Glomerular endothelial cell (primary cell): Measurements from ENCODE around the gene CYP20A1. TPM values are rescaled to one million over a fixed set of nuclear protein-coding genes. Genes with fewer than 3 reads are reported as not detected.
"Not testable (repeated sequence)": the region's sequence is repeated elsewhere in the genome, so short reads cannot be mapped to it uniquely, and the experiment has no call there.

Experiments used
- DNase-seq: peaks from one replicate; pipeline ENCODE4 v3.0.0-alpha.2; 2011; ENCODE audit warnings: low read depth, low spot score; ENCODE audit errors: extremely low read depth
- total RNA-seq: library from RNA; depleted of rRNA; stranded (reverse); fragments of >200 nt; gene quantifications from 2 replicates; pipeline ENCODE4 v1.2.3, GENCODE V29; 2015

CYP20A1 gene
- total RNA-seq, 1 donor from 2014 or later = 29.6 TPM

DNA sequence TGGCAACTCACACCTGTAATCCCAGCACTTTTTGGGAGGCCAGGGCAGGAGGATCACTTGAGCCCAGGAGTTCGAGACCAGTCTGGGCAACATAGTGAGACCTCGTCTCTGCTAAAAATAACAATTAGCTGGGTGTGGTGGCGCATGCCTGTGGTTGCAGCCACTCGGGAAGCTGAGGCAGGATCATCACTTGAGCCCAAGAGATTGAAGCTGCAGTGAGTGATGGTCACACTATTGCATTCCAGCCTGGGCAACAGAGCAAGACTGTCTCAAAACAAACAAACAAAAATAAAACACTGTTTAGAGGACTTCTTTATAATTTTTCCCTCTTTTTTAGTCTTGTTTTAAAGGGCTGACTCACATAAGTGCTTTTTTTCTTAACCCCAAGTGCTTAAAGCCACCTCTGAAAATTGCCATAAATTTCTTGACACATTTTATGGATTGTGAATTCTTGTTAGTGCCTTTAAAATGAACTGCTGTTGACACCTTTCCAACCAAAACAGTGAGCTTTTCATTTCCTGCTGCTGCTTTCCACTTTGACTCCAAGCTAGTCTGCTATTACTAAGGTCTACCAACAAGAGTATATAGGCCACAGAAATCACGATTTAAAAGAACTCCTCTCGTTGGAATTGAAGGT lies 41.7 kb downstream of the CYP20A1 start:
- DNase-seq = peak; percentile 39

DNA sequence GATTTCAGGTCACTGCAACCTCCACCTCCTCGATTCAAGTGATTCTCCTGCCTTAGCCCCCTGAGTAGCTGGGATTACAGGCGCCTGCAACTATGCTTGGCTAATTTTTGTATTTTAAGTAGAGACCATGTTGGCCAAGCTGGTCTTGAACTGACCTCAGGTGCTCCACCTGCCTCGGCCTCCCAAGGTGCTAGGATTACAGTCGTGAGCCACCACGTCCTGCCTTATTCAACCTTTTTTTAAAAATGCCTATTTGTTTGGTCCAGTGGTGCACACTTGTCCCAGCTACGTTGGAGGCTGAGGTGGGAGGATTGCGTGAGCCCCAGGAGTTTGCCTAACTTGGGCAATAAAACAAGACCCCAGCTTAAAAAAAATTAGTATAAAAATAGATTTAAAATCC lies 43.3 kb downstream of the CYP20A1 start:
- no peak for DNase-seq

DNA sequence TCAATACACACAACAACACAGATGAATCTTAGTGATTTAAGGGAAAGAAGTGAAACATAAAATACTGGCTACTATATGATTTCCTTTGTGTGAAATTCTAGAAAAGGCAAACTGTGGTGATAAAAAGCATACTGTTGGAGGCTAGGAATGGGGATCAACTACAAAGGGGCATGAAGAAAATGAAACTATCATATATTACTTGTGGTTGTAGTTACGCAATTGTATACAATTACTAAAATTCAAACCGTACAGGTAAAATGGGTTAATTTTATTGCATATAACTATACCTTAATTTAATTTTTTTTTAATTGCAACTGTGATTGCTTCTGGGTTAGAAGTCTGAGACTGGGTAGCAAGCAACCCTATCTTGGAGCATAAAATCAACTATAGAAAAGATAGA lies 47.7 kb downstream of the CYP20A1 start:
- no peak for DNase-seq

DNA sequence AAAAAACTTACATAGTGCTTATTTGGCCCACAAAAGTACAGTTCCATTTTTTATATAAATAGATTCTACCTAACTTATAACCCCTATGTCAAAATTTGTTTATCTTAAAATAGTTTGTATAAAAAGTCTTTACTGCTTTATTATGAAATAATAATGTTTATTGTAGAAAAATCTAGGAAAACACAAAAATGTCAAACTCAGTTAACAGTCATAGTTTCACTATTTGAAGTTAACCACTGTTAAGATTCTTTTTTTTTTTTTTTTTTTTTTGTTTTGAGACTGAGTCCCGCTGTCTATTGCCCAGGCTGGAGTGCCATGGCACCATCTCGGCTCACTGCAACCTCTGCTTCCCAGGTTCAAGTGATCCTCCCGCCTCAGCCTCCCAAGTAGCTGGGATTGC lies 62.8 kb downstream of the CYP20A1 start:
- DNase-seq = no peak

DNA sequence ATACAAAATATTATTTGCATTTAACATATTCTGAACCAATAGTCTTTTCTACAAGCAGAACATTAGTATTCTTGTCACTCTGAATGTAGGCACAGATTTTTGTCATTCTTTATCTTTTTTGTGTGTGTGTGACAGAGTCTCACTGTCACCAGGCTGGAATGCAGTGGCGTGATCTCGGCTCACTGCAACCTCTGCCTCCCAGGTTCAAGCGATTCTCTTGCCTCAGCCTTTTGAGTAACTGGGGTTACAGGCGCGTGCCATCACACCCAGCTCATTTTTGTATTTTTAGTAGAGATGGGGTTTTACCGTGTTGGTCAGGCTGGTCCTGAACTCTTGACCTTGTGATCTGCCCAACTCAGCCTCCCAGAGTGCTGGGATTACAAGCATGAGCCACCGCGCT lies 63.8 kb downstream of the CYP20A1 start:
- not testable (repeated sequence) for DNase-seq

DNA sequence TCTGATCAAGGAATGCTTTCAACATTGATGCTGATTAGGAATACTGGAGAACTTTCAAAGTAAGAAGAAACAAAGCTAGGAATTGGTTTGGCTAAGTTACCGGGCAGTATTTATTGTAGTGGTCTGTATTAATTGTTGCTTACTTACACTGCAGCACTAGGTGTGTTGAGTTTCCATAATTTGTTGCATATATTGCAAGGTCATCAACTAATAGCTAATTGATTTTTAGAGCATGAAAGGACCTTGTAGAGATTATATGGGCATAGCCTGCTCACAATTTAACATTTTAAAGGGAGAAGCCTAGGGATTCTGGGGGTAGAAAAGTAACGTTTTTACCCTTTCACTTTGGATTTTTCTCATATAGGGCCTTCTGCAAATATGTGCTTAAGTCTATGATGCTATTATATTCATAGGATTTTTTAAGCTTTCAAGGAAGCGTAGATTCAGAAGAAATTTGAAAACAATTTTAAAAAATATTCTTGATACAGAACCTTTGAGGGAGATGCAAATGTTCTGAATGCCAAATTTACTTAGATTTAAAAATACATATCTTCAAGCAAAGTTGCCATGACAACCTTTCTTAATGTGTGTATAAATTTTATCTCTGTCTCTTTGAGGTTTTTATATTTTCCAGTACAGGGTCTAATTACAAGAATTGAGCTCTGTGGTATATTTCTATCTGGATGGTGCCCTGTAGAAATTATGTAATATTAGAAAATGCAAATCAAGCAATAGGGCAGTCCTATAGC lies 72.0 kb downstream of the CYP20A1 start:
- DNase-seq = no peak

DNA sequence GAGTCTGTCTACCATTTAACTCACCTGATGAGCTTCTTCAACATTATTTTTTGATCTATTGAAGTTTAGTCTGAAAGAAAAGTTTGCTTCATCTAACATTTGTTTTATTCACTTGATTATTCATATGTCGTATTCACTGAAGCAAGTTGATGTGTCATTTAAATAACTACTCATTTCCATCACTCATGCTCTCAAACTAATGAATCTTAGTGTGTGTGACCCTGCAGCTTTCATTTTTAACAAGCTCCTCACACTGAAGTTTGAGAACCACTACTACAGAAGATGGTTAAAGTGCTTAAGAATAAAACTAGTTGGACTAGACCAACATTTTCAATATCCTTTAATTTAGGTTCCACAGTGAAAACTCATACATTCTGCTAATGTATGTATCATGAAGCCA lies 87.5 kb downstream of the CYP20A1 start:
- DNase-seq = no peak

DNA sequence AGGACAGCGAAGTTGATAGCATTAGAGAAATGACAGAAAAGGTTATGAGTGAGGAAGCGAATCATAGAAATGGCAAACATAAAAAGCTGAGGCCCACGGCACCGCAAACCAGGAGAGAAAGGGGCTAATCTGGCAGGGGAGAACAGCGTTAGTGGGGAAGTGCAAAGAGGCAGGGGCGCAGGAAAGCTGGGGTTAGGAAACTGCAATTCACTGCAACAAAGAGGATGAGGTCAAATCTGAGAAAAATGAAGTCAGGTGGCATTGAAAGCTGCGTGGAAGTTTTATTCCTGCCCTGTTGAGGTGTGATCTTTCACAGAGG lies 88.7 kb downstream of the CYP20A1 start:
- no peak for DNase-seq

DNA sequence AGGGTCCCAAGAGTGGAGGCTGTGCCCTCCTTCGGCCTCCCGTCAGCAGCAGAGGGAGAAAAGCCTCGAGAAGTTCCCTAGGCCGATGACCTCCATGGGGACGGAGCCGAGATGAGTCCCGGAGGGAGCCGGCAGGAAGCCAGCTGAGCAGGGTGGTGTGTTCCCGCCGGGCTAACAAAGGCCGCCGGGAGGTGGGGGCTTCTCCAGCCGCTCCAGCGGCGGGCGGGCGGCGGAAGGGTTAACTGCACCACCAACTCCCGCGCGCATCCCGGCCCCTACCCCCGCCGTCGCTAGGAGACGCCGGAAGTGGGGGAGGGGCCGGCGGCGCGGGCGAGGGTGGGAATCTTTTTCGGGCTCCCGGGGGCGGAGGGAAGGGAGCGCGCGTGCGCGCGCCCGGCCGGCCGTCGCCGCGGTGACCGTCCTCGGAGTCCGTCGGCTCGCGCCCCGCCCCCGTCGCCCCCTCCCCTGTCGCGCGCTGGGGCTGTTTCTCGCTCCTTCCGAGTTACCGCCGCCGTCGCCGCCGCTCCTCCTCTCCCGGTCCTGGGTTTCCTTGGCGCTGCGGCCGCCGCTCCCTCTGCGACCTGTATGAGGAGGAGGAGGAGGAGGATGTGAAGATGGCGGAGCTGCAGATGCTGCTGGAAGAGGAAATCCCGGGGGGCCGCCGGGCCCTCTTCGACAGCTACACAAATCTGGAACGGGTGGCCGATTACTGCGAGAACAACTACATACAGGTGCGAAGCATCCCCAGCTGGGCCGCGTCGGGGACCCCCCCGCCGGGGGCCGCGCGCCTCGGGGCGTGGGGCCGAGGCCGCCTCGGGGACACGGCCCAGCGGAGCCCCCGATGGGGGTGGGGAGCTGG lies 89.3 kb downstream of the CYP20A1 start, which contains the start of gene ABI2:
ABI2 (plus strand) TSS at position 494 of the 859 bp plus-strand sequence; CDS start at position 615, 121 bp downstream.
- no peak for DNase-seq

DNA sequence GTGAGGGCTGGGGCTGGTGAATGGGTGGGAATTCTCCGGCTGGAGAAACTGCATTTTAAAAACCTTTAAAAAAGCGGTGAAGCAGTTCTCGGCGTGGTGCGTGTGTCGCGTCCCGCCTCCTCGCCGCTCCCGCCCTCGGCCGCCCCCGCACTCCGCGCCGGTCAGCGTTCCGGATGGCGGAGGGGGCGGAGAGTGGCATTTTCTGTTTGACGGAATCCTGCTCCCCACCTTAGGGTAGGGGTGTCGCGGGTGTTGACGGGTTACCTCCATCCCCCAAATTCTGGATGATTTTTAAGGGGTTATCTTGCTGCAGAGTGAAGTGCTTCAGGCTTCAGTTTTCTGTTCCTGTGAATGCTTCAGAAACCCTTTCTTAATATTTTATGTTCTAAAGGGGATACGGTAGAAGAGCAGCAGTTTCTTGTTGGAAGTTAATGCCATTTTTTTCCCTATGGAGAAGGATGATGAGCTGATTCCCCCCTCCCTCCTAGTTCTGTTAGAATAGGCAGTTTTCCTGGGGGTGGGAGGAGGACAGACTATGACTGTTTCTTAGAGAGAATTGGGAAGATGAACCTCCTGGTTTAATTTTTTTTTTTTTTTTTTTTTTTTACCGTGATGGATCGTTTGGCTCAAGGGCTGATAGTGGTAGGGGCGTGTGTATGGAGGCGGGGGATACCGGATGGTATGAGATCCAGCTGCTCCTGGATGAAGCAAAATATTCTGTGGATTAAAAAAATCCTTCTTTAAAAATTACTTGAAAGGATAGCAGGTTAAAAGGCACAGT lies 90.1 kb downstream of the CYP20A1 start:
- DNase-seq = no peak

DNA sequence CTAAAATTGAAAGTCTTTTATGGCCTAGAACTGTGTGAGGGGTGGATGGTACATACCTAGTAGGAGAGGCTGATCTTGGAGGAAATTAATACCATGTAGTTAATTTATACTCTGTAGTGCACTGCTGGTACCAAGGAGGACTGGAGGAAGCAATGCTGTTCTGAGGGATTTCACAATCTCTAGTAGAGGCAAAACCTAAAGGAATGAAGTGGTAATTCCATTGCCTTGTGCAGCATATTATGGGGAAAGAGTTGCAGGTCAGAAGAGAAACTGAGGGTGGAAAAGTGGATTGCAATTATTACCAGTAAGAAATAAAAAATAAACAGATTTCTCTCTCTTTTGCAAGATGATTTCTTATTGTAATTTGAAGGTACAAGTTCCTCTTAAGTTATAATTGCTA lies 91.6 kb downstream of the CYP20A1 start:
- DNase-seq = no peak

DNA sequence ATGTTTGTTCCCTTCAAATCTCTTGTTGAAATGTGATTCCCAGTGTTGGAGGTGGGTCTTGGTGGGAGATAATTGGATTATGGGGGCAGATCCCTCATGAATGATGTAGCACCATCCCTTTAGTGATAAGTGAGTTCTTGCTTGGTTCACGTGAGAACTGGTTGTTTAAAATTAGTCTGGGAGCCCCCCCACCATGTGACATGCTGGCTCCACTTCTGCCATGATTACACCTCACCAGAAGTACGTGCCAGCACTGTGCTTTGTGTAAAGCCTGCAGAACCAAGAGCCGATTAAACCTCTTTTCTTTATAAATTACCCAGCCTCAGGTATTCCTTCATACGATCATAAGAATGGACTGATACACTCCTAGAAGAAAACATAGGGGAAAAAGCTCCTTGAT lies 99.5 kb downstream of the CYP20A1 start:
- DNase-seq = no peak

DNA sequence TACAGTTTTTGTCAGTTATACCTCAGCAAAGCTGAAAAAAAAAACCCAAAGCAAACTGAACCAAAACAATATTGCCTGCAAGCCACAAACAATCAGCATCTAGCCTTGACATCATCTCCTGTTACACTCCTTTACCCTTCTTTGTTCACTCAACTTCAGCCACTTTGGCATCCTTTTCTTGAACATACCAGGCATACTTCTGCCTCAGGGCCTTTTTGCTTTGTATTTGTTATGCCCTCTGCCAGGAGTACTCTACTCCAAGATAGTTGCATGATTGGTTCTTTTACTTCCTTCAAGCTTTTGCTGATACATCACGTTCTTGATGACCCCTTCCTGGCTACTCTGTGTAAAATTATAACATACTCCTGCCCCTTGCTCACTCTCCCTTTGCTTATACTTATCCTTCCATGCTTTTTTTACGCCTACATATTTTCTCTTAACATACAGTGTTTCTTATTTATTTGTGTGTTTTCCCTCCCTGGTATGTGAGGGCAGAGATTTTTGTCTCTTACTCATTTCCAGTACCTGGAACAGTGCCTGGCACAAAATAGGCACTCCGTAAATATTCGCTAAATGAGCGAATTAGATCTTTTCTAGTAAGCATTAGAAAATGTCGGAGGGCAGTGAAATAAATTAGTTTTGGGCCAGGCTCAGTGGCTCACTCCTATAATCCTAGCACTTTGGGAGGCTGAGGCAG lies 102.1 kb downstream of the CYP20A1 start:
- peak; percentile 77 for DNase-seq

DNA sequence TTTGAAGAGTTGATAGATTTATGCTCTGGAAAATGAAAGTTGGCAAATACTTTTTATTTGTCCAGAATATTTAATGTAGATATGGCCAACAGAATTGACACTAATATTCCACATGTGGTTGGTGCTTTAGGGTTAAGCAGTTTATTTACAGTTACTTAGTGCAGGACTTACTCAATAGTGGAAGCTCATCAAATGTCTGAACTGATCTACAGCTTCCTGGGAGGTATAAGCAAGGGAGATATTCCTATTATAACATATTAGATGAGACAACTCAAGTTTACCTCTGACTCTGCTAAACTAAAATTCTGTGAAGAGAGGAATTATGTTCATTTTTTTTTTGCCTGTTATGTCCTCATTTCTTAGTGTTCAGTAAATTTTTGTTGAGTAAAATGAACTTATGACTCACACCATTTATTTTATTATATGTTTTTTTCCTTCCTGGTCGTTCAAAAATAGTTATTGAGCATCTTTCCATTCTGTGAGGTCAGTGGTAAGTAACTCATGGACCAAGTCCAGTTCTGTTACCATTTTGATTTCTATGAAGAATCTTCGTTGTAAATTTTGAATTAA lies 103.0 kb downstream of the CYP20A1 start:
- no peak for DNase-seq

DNA sequence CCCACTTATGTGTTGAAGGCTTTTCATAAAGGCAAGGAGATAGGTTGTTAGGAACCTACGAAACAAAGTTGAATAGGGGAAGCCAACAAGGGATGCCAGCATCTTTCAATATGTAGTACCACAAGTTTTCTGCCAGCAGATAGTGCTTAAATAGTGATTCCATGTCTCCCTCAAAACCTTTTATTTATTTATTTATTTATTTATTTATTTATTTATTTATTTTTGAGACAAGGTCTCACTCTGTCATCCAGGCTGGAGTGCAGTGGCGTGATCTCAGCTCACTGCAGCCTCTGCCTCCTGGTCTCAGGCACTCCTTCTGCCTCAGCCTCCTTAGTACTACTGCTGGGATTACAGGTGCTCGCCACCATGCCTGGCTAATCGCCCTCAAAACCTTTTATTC lies 103.6 kb downstream of the CYP20A1 start:
- DNase-seq = not testable (repeated sequence)

DNA sequence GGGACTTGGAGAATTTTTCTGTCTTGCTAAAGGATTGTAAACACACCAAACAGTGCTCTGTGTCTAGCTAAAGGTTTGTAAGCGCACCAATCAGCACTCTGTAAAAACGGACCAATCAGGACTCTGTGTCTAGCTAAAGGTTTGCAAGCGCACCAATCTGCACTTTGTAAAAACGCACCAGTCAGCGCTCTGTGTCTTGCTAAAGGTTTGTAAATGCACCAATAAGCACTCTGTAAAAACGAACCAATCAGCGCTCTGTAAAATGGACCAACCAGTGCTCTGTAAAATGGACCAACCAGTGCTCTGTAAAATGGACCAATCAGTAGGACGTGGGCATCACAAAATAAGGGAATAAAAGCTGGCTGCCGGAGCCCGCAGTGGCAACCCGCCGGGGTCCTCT lies 105.8 kb downstream of the CYP20A1 start:
- DNase-seq = no peak

DNA sequence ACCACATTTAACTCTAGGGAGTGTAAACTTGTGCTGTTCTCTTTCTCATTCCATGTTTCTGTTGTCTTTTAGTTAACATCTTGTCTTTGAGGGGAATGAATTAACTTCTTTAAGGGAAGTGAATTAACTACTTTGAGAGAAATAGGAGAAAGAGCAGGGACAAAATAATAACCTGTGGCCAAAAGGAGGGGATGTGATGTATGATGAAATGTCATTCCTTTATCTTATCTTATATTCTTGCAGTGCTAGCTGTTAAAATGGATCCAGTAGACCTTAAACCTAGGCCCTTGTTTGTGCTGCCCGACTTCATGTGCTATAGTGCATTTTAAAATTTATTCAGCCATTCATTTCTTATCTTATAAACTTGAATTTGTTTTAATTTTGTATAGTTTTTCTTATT lies 107.8 kb downstream of the CYP20A1 start:
- DNase-seq = no peak

DNA sequence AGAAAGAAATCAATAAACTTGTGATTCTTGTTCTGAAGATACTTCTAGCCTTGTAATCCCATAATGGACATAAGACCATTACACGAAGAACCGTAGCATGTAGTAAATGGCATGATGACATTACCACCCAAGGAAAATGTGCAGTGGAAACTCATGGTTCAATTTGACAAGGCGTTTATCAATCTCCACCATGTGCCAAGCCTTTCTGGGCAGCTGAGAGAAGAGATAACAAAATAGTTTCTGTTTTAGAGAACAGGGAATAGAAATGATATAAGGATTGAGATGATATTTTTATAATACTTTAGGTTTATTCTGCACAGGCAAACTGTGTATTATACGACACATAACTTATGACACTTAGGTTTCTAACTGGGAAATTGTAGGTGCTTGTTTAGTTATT lies 108.6 kb downstream of the CYP20A1 start:
- DNase-seq = no peak

DNA sequence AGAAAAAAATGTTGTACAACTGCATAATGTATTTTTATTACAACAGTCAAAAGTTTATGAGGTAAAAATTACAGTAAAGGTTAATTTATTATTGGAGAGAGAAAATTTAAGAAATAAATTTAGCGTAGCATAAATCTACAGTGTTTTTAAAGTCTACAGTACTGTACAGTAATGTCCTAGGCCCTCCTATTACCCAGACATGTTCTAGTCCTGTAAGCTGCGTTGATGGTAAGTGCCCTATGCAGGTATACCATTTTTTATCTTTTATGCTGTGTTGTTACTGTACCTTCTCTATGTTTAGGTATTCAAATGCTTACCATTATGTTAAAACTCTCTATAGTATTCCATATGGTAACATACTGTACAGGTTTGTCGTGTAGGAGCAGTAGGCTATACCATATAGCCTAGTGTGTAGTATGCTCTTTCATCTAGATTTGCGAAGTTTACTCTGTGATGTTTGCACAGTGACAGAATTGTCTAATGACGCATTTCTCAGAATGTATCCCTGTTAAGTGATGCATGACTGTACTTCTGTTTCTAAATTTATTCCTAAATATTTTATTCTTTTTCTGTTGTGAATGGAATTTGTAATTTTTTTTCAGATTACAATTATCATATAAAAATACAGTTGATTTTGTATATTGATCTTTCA lies 113.9 kb downstream of the CYP20A1 start:
- no peak for DNase-seq
